OCI-LY1 (cell line): Measurements from ENCODE around the gene PCF11.
"Not testable (repeated sequence)": the region's sequence is repeated elsewhere in the genome, so short reads cannot be mapped to it uniquely, and the experiment has no call there.

Experiments
- EZH2 ChIP-seq: fragments of 200-600 bp; sonication (generic), shearing (Covaris generic); IDR thresholded peaks from 2 replicates; pipeline ENCODE4 v1.8.0; 2017; ENCODE audit warnings: borderline replicate concordance, mixed run types, mild to moderate bottlenecking, antibody characterized with exemption, low read length, moderate library complexity, mixed read lengths
- TF ChIP-seq, protein P1 (sequence below): fragments of 200-600 bp; sonication (generic), shearing (Covaris generic); IDR thresholded peaks from 2 replicates; pipeline ENCODE4 v1.5.1; 2017; ENCODE audit warnings: mild to moderate bottlenecking, antibody characterized with exemption, low read length, moderate library complexity, mixed read lengths

DNA sequence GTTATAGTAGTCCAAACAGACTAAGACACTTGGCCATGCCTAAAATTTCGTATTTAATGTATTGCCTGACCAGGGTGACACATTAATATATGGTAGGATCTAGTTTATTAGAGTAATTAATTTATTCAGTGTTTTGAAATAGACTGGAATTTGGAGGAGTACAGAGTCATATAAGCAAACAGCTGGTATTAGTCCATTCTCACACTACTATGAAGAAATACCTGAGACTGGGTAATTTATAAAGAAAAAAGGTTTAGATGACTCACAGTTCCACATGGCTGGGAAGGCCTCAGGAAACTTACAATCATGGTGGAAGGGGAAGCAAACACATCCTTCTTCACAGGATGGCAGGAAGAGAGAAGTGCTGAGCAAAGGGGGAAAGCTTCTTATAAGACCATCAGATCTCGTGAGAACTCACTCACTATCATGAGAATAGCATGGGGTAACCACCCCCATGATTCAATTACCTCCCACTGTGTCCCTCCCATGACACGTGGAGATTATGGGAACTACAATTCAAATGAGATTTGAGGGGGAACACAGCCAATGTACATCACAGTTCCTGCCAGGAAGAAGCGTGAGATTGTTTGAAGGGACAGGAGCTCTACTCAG, 49.9 kb downstream of the PCF11 start:
- TF ChIP-seq, protein P1, sequence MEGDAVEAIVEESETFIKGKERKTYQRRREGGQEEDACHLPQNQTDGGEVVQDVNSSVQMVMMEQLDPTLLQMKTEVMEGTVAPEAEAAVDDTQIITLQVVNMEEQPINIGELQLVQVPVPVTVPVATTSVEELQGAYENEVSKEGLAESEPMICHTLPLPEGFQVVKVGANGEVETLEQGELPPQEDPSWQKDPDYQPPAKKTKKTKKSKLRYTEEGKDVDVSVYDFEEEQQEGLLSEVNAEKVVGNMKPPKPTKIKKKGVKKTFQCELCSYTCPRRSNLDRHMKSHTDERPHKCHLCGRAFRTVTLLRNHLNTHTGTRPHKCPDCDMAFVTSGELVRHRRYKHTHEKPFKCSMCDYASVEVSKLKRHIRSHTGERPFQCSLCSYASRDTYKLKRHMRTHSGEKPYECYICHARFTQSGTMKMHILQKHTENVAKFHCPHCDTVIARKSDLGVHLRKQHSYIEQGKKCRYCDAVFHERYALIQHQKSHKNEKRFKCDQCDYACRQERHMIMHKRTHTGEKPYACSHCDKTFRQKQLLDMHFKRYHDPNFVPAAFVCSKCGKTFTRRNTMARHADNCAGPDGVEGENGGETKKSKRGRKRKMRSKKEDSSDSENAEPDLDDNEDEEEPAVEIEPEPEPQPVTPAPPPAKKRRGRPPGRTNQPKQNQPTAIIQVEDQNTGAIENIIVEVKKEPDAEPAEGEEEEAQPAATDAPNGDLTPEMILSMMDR = not testable (repeated sequence)
- TF ChIP-seq EZH2 = not testable (repeated sequence)
